NCI-H2196 treated with DMSO at 0.1 percent for 48 hours (cell line): Measurements from ENCODE around the gene EIF2D.

Experiments used
- DNase-seq: peaks from one replicate; lab custom pipeline; 2025; ENCODE audit not compliant: unreplicated experiment; lab: John Stamatoyannopoulos, UW

The EIF2D gene

GRCh38 chr1:206570529-206570928, 41.7 kb downstream of the EIF2D start:
- DNase-seq, result no peak

DNA sequence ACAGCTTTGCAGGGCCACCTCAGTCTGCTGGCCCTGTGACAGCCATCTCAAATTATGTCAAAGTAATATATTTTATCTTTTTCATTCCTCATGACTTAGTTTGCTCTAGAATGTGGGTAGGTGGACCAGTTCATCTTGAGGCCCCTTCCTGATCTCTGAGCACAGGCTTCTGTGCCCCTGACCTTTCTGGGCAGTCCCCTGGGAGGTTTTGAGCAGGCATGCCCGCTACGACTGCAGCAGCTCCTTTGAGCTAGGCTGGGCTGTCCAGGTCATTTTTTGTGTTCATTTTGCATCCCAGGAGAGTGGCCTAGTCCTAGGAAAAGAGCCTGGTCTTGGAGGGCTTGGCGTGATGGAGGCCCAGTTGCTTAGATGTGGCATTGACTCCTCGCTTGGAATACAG, 42.7 kb downstream of the EIF2D start:
- no peak for DNase-seq

- DNase-seq, result no peak
Observed at GRCh38 chr1:206568779-206569352, 43.4 kb downstream of the EIF2D start.

DNA sequence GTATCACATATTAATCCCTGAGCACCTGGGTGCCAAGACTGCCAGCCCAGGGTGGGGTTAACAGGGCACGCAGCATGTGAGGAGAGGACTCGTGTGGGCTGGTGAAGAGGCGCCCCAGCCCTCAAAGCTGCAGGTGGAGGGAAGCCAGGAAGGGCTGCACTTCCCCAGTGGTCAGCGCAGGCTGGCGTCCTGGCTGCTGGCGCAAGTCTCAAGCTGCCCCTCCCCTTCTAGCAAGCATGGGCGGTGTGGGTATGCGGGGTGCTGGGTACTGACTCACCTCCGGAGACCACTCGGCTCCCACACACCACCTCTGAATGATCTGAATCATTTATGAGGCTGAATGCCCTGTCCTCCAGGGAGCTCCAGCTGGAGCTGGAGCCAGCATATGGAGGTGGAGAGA, 44.0 kb downstream of the EIF2D start:
- no peak for DNase-seq

- DNase-seq, result no peak
Observed at GRCh38 chr1:206566999-206567398, 45.3 kb downstream of the EIF2D start.

DNA sequence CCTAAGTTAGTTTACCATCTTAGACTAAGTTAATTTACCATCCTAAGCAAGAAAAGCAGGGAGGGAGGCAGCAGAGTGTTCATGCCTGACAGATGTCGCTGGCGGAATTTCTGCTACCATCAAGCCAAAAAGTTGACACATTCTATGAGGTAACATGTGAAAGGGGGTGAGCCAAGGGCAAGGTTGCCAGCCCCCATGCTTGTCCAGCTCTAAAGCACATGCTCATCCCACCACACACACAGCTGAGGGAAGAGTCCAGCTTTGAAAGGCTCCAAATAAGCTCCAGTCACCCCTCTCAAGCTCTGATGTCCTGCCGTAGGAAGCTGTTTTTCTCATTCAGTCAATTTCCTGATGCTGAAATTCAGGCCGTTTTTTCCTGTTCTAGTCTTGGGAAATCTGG, 46.3 kb downstream of the EIF2D start:
- DNase-seq, result no peak

DNA sequence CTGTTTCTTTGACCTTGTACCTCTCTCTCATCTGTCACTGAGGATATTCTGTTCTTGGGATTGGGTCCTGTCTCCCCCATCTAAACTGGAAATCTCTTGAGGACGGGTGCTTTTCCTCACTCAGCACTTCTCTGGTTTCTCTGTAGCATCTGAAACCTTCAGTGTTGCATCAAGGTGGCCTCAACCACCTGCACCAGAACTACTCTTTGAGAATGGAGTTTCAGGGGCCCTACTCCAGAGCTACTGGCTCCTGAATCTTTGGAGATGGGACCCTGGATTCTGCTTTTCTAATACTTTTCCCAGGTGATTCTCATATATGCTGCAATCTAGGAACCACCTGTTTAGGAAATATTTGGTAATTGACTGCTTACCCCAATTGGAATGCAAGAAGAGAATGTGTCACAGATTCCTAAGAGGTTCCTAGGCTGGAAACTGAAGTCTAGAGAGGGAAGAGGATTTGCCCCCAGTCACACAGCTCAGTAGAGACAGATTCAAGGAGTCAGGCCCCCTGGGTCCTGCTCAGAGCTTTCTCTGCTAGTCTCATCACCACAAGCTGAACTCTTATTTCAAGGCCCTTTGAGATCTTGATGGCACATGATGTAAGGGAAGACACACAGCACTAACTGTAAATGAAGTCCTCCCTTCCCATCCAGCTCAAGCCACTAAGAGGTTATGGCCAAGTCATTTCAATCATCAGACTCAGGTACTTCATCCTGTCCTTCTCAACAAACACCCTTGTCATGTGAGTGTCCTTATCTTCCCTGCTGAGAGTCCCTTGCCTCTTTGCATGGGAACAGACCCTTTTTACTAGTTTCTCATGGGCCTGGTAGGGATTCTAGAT, 48.7 kb downstream of the EIF2D start:
- no peak for DNase-seq

DNA sequence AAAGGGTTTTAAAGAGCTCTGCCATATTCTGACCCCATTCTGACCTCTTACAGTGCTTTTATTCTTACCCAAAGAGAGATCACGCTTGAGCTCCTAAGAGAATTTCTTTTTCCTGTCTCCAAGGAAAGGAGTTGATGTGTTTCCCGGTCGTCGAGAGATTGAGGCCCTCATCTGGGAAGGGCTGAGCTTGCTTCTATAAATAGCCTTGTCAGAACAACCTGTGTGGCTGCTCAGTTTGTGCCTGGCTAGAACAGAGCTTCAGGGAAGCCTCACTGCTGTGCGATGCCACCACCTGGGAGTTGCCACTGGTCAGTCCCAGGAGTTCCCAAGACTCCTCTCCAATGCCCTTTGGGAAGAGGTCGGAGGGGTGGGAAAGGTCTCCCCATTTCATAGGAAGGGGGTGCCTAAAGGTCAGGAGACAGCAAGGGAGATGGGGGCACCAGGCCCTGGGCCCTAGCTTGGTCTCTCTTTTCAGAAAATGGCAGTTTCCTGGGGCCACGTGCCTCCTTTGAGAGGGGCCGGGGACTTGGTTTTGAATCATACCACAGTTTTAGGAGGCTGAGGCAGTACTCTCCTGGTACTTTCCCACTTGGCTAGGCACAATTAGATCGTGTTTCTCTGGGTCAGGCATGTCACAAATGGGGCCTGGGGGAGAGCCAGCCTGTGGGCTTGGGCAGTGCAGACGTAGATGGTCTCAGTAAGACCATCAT, 52.1 kb downstream of the EIF2D start:
- no peak for DNase-seq

GRCh38 chr1:206559672-206559995, 52.6 kb downstream of the EIF2D start:
- DNase-seq, result no peak

GRCh38 chr1:206558794-206559671, 53.2 kb downstream of the EIF2D start:
- DNase-seq, result no peak

- no peak for DNase-seq
Observed at GRCh38 chr1:206557636-206558473, 54.4 kb downstream of the EIF2D start.

DNA sequence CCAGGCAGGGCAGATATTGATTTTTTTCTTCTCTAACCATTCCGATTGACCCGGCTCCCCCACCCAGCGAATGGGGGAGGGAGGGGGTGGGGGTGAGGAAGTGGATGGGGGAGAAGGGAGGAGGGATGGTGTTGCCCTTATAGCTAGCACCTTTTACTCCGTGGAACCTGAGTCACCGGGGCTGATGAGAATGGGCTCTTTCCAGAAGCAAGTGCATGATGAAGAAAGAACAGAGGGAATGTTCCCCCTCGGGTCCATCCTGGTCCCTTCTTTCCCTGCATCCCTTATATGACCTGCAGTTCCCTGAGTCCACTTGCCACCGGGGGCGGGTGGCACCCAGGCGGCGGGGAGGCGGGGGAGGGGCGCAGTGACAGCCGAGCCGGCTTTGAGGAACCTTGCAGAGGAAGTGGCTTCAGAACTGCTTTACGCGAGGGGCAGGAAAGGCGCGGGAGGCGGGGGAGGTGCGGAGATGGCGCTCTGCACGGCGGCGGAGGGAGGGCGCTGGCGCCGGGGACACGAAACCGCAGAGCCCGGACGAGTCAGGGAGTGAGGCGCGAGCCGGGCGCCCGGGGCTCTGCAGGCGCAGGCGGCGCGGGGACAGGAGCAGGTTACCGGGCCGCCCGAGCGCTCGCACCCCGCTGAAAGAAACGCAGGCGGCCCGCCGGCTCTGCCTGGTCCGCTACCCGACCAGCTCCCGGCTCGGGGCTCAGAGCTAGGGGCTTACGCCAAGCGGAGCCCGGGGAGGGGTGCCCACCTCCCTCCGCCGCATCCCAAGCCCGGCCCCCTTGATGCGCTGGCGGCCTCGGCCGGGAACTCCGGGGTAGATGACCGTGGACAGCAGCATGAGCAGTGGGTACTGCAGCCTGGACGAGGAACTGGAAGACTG, 55.3 kb downstream of the EIF2D start:
- DNase-seq, result peak; percentile 48

DNA sequence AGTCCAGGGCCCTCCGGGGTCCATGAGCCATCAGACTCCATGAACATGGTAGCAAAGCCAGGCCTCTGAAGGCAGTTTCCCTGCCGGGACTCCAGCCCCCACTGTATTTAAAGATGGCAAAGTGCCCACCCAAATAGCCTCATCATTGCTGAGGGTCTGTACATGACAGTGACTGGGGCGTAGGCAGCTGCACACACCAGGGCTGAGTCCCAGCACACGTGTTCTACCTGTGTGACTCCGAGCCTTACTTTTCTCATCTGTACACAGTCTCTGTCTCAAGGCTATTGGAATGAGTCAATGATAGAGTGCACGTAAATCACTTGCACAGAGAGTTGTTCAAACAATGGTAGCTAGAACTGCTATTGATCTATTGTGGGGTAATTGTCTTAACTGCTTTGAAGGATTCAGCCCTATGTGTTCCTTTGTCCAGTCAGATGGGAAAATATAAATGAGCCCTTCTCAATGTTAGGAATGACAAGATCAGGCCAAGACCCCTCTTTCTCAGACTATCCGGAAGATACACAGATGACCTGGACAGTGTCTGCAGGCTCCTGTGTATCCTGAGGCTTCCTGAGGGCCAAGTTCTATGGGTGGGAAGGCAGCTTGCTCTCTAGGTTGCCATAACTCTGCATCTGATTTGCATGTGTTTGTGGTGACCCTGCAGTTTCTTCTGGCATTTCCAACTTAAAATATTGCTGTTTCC, 56.1 kb downstream of the EIF2D start:
- DNase-seq, result no peak

GRCh38 chr1:206555473-206555935, 56.8 kb downstream of the EIF2D start:
- no peak for DNase-seq

GRCh38 chr1:206554701-206555472, 57.4 kb downstream of the EIF2D start:
- no peak for DNase-seq

DNA sequence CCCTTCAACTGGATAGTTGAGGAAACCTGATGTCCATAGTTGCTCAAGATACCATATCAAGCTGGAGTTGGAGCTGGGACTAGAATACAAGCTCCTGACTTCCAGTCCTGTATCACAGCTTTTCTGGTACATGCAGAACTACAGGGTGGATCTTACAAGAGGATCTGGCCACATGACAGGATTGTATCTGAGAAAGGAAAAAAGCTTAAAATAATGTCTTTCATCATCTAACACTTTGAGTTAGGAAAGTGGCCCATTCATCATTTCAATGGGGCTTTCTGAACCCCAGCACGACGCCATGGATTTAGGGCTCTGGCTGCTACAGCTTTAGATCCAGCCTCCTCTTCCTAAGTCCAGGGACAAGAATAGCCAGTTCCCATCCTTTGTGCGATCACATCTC, 58.1 kb downstream of the EIF2D start:
- no peak for DNase-seq

- no peak for DNase-seq
Observed at GRCh38 chr1:206551986-206552326, 60.3 kb downstream of the EIF2D start.
